Stimulated activated CD4-positive, alpha-beta T cell treated with anti-CD3 and anti-CD28 coated beads, Interleukin-2, amount 100 ng/mL, for 4 hours (primary cell): Measurements from ENCODE around the gene NPC1L1.
A peak's percentile ranks its signal among the peaks of the same experiment; 100 is the strongest.
"Not testable (repeated sequence)": the region's sequence is repeated elsewhere in the genome, so short reads cannot be mapped to it uniquely, and the experiment has no call there.

Experiments
- DNase-seq: peaks from one replicate; pipeline ENCODE4 v3.0.0-alpha.2; 2020; ENCODE audit warnings: low read depth

Gene NPC1L1

DNA sequence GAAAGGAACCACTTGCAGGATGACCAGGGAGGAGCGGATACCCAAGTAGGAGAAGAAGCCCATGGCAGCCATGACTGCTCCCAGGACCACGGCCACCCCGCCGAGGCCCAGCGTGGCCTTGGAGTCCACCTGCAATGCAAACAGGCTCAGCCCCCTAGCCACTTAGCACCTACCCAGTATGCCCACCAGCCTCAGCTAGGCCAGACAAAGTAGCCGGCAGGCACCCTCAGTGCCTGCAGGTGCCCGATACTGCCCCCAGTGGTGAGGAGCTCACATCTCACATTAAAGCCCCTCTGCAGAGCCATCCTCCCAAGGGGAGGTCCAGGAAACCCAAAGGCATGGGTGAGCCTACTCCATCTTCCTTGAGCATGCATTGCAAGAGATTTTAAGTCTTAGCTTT is 6.6 kb downstream of the NPC1L1 start:
- peak; percentile 9 for DNase-seq

DNA sequence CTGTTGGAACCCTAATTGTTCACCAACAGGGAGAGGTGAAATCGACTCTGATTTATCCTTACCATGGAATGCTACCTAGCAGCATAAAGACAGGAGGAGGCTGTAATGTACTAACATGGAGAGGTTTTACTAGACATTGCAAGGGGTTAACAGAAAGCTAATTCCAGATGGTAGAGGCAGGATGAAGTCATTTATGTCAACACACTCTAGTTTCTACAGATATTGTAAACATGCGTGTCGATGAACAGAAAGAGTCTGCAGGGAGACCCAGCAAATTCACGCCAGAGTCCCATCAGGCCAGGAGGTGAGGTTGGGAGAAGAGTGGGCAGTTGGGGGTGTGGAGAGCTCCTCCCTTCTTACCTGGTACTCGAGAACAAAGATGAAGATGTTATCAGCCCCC is 7.0 kb downstream of the NPC1L1 start:
- DNase-seq, result no peak

DNA sequence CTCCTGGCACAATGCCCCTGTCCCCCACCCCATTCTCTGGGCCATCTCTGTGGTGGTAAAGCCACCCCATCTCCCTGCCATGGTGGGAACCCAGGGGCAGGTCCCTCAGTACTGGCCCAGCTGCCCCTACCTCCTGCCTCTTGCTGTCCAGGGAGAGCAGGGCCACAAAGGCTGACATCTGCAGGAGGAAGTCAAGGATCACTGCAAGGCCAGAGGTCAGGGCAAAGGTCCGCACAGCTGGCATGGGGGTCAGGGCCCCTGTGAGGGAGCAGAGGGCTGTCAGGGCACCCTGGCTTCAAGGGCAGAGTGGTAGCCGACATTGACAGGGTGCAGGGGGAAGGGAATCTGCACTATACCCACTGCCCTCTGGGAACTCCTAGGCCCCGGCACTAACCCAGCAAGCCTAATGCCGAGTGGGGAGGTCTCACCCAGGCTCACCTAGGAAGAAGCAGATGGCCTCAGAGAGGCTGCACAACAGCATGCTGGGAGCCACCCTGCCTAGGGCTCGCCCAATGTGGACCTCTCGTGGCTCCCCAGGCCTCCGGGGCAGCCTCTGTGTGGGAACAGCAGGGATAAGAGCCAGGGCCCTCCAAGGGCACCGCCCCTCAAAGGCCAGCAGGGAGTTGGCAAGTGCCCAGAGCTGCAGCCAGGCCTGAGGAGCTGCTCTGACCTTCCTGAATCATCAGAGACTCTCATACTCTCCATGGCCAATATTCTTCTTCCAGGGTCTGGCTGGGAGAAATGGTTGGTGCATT is 7.7 kb downstream of the NPC1L1 start:
- DNase-seq, result no peak

DNA sequence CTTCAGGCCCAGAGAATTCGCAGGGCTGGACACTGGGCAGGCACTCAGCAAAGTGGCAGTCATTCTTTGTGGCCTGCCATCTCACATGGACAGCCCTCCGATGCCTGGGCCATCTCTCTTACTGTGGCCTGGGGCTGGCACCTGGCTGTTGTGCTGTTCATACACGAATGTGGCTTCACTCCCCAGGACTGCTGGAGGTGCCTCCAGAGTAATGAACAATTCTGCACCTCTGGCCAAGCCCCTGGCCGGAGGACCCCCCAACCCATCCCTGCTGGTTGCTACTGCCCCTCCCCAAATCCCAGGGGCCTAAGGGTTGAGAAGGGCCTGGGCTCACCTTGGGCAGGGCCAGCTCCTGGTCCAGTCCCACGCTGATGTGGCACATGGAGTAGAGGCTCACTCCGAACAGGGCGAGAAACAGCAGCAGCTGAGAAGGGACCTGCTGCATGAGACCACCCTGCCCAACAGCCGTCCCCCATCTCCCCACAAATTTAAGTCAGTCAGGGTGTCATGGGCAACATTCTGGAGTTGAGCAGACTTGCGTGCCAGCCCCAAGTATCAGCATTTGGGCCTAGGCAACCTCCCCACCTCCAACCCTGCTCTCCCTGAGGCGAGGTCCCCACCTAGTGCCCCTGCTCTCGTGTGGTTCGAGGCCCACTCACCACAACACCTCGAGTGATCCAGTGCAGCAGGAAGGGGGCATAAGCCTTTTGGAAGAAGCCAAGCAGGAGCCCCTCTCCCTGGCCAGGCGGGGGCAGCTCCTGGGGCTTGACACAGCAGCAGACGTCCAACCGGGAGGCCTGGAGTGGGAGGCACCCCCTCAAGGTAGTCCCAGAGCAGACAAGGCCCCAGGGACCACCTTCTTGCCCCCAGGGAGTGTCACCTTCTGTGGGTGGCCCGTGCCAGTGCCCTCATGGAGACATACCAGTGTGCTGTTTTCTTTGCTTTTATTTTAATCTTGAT is 9.4 kb downstream of the NPC1L1 start:
- DNase-seq, result no peak

DNA sequence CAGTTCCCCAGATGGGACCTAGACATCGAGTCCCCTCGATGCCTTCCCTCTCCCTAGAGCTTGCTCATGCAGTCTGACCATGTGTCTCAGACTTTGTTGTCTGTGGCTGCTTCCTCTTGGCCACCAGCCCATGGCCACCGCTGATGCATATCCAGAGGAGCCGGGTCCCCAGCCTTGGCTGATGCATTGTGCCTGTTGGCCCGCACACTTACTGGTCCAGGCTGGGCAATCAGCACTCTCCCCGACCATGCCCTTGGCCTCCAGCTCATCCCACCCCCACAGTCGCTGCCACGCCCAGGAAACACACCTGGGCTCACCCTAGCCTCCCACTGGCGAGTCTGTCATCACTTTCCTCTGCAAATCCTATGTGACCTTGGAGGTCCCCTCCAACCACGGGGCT is 10.1 kb downstream of the NPC1L1 start:
- DNase-seq, result no peak

DNA sequence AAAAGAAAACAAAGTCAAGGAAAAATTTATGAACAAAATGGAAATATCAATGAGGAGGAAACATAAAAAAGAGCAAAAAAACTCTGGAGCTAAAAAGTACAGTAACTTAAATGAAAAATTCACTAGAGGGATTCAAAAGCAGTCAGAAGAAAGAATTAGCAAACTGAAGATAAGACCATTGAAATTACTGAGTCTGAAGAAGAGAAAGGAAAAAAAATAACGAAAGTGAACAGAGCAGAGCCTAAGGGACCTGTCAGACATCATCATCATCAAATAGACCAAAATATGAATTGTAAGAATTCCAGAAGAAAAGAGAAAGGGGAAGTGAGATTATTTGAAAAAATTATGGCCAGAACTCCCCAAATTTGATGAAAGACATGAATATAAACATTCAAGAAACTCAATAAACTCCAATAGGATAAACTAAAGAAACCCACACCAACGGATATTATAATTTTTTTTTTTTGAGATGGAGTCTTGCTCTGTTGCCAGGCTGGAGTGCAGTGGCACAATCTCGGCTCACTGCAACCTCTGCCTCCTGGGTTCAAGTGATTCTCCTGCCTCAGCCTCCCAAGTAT is 16.2 kb downstream of the NPC1L1 start:
- DNase-seq, result no peak

DNA sequence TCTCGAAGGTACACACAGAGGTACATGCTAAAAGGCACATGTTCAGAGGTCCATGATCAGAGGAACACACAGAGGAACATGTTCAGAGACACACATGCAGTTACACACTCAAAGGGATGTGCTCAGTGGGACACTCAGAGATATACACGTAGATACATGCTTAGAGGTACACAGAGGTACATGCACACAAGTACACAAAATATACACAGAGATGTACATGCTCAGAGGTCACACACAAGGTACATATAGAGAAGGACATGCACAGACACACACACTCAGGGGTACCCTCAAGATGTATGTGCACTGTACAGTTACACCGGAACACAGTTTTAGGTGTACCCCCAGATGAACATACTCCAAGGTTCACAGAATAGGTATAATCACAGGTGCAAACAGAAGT is 18.8 kb downstream of the NPC1L1 start:
- DNase-seq, result no peak

DNA sequence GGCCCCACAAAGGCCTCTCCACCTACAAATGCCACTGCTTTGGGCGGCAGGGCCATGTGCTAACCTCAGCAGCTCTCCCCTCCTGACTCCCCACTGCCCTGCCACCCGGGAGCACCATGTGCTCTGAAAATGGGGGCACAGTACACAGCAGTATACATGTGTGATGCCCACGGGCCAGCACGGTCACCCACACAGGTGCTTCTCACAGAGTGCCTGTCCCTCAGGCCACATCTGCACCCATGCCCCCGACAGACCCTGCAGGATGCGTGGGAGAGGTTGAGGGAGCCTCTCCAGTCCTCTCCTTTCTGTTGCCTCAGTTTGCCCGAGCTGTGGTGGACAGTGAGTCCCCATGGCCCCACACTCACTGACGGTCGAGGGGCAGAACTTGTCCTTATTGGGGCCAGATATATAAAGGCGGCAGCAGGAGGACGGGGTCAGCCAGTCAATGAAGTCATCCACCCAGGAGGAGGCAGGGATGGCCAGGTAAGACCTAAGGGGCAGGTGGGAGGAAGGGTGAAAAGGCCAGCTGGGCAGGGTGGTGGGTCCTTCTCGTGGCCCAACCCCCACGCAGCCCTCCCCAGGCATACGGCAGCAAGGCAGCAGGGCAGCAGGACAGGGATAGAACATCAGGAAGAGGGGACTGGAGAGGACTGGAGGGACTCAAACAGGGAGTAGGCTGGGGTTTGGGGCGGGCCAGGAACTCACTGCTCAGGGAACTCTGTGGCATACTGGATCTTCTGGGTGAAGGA is 19.6 kb downstream of the NPC1L1 start:
- DNase-seq, result no peak

DNA sequence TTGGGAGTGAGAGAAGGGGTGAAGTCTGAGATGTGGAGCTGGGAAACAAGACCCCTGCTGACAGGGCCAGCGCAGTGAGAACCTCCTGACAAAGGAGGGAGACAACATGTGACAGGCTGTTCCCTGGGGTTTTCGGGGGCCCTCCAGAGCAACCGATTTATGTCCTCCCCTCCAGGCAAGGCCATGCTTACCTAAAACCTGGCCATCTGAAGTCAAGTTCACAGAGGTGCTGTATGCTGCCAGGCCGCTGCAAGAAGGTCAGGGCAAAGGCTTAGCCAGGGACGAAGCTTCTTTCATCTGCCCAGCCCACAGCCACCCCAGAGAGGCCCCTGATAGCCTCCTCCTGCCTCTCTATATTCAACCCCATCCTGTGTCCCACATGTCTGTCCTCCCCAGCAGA is 20.6 kb downstream of the NPC1L1 start:
- DNase-seq, result no peak

DNA sequence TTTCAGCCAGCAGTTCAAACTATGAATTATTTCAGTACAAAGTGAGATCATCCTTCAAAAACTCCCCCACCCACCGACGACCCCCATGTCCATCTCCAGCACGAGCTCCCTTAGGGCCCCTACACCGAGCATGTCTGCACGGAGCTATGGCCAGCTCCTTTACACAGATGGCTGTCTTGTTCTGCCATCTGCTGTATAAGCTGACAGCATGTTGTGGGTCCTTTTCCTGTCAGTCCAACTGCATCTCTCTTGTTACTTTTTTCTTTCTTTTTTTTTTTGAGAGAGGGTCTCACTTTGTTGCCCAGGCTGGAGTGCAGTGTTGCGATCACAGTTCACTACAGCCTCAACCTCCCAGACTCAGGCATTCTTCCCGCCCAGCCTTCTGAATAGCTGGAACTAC is 21.6 kb downstream of the NPC1L1 start:
- no peak for DNase-seq

DNA sequence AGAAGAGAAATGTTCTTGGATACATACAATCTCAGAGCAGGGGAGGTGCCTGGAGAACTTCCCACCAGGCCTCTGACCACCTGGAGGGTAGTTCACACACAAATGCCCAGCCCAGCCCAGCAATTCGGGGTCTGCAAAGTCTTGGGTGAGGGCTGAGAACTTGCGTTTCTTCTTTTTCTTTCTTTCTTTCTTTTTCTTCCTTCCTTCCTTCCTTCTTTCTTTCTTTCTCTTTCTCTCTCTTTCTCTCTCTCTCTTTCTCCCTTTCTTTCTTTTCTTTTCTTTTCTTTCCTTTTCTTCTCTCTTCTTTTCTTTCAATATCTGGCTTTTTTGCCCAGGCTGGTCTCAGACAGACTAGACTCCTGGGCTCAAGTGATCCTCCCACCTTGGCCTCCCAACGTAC is 22.4 kb downstream of the NPC1L1 start:
- no peak for DNase-seq

DNA sequence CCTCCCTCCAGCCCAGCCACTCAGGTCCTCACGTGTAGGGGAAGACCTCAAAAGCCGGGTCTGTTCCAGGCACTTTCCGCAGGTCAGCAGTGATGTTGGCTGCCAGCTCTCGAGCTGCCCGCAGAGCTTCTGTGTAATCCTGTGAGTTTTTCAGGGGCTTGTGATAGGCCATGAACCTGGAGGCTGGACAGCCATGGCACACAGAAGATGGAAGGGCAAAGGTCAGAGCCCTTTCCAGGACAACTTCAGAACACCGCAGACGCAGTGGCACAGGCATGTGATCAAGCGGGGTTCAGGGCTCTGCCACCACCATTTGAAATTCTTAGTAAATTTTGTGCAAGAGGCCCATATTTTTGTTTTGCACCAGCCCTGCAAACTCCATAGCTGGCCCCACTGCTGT is 24.0 kb downstream of the NPC1L1 start:
- DNase-seq, result no peak

DNA sequence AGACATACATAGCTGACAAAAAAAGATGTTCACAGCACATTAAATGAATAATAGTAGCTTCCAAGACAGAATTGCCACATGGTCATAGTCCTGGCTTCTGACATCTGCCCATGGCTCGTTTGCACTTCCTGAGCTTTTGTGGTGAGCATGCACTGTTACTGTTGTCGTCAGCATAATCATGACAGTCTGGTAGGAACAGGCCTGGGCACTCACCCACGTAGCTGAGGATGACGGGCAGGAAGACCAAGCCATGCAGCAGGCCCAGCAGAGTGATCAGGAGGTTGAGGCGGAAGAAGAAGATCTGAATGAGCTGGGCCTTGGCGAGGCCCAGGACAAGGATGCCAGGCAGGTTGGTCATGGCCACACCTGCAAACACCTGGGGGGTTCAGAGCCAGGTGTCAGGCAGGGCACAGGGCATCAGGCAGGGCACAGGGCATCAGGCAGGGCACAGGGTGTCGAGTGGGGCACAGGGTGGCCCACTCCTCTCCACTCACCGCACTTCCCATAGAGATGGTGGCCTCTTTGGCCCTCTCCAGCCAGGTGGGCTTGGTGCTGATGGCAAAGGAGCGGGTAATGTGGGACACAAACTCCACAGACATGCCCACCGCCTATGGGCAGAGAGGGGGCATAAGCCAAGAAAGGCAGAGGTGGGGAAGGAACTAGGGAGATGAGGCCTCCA is 25.4 kb downstream of the NPC1L1 start:
- DNase-seq, result no peak

DNA sequence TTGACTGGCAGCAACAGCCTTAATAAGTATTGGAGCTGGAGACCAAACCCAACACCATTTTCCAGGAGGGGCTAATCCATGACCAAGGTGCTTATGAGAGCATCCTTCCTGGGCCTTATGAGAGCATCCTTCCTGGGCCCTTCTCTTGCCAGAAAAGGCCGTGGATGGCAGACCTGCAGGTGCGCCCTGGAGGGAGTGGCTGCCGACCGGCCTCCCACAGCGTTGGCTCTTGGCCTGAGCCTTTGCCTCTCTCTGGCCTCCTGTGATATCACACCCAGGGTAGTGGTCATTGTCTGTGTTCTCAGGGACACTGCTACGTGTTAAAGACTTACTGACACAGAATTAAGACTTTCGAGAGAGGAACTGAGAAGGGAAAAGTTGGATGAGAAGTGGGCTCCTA is 28.4 kb downstream of the NPC1L1 start:
- DNase-seq, result no peak

DNA sequence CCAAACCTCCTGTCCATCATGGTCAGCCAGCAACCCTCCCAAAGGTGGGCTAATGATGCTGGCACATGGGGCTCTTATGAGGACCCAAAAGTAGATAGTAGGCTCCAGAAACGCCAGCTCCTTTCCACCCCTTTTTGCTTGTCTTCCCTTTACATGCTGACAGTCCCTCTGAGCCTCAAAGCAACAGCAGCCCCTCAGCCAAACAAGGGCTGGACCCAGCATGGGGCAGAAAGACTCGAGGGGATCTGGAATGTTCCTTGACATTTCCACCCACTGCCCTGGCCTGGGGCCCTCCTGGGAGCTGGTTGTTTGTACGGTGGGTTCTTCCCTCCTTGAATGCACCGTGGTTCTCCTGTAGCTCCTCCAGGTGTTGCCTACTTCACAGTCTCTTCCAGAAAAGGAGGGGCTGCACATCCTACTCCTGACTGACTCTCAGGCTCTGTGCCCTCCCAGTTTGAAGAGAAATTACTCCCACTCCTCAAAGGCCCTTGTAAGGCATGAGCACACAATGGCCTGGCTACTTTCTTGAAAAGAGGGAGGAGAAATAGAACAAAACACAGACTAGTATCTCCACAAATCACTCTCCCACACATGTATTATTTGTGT is 29.2 kb downstream of the NPC1L1 start:
- no peak for DNase-seq

DNA sequence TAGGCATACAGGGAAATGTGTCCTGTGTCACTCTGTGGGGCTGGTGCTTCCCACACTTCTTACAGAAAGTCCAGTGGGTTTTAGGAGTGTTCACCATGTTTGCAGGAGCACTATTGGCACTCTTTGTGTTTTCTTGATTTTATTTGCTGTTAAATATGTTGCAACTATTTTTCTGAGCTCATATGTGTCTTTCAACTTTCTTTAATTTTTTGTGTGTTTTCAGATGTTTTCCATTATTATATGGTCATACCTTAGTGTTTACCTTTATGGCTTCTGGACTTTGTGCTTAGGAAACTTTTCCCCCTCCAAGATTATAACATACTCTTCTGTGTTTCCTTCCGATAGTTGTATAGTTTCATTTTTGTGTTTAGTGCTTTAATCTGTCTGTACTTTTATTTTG is 29.9 kb downstream of the NPC1L1 start:
- DNase-seq, result no peak

DNA sequence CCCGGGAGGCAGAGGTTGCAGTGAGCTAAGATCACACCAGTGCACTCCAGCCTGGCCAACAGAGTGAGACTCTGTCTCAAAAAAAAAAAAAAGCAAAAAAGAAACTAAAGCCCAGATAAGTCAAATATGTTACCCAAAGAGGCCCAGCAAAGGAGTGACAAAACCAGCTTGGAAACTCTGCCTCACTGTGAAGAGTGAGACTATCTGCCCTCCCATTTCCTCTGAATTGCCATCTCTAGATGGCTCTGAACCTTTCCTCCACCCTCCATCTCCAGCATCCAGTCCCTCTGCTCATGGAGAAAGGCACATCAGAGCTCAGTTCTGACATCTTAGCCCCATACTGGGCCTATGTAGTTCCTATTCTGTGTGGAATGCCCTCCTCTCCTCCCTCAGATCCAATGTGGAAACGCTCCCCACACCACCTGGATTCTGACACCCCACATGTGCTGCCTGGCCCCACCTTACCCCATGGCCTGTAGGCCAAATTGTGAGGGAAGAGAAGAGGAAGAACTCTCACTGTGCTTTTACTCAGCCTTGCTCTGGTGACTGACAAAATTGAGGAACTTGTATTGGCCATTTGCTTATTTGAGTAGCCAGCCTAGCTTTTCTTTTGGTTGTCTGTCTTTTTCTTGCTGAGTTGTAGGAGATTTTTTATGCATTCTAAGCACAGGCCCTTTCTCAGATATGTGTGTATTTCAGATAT is 32.7 kb downstream of the NPC1L1 start:
- DNase-seq, result no peak

DNA sequence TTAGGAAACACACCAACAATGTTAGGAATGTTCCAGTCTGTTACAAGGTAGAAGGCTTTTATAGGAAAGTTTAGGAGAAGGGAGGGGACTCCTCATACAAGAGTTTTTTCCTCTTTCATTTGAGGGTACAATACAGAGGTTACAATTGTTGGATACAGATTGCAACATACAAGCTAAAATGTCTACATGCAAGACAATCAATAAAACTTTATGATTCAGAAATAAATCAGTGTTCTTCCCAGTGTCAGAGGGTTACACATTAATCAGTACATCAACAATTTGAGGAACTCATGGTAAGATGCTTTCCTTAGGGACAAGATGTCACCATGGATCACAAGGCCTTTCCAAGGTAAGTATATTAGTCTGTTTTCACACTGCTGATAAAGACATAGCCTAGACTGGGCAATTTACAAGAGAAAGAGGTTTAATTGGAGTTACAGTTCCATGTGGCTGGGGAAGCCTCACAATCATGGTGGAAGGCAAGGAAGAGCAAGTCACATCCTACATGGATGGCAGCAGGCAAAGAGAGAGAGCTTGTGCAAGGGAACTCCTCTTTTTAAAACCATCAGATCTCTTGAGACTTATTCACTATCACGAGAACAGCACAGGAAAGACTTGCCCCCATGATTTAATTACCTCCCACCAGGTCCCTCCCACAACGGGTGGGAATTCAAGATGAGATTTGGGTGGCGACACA is 34.4 kb downstream of the NPC1L1 start:
- not testable (repeated sequence) for DNase-seq

DNA sequence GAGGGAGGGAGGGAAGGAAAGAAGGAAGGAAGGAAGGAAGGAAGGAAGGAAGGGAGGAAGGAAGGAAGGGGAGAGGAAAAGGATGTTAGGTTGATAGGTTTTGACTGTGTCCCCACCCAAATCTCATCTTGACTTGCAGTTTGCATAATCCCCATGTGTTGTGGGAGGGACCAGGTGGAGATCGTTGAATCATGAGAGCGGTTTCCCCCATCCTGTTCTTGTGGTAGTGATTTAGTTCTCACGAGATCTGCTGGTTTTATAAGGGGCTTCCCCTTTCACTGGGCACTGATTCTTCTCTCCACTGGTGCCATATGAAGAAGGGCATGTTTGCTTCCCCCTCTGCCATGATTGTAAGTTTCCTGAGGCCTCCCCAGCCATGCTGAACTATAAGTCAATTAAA is 35.5 kb downstream of the NPC1L1 start:
- DNase-seq, result no peak
